IMR-90 (cell line): ENCODE data around the gene TBC1D1.

Source experiments
- BHLHE40 ChIP-seq: fragments of 150-350 bp; IDR thresholded peaks from 2 replicates; pipeline ENCODE4 v1.6.1; 2016; ENCODE audit warnings: mild to moderate bottlenecking, low read depth, low read length
- CEBPB ChIP-seq: IDR thresholded peaks from 2 replicates; pipeline ENCODE4 v1.6.1; 2012; ENCODE audit warnings: low read depth, low read length, improper control_type of control experiment
- CHD1 ChIP-seq: IDR thresholded peaks from 2 replicates; pipeline ENCODE4 v1.6.1; 2012; ENCODE audit warnings: low read depth, low read length, improper control_type of control experiment
- MAFK ChIP-seq: IDR thresholded peaks from 2 replicates; pipeline ENCODE4 v1.6.1; 2012; ENCODE audit warnings: low read depth, low read length, improper control_type of control experiment
- MAZ ChIP-seq: IDR thresholded peaks from 2 replicates; pipeline ENCODE4 v1.6.1; 2012; ENCODE audit warnings: low read depth, mild to moderate bottlenecking, low read length, improper control_type of control experiment, moderate library complexity, borderline replicate concordance
- MXI1 ChIP-seq: IDR thresholded peaks from 2 replicates; pipeline ENCODE4 v1.6.1; 2012; ENCODE audit warnings: low read depth, mild to moderate bottlenecking, low read length, moderate library complexity, borderline replicate concordance
- POLR2A ChIP-seq: IDR thresholded peaks from 2 replicates; pipeline ENCODE4 v1.6.1; 2012; ENCODE audit warnings: mild to moderate bottlenecking, low read depth, low read length
- RAD21 ChIP-seq: IDR thresholded peaks from 2 replicates; pipeline ENCODE4 v1.6.1; 2012; ENCODE audit warnings: low read length, improper control_type of control experiment
- SMC3 ChIP-seq: fragments of 150-350 bp; IDR thresholded peaks from 2 replicates; pipeline ENCODE4 v1.6.1; 2016; ENCODE audit warnings: low read depth, mild to moderate bottlenecking, antibody characterized with exemption, low read length, moderate library complexity
- TF ChIP-seq, protein P1 (sequence below): conservative IDR thresholded peaks from 2 replicates; pipeline ENCODE4 v1.5.1; 2012; ENCODE audit warnings: mild to moderate bottlenecking, low read depth, low read length, improper control_type of control experiment
- TF ChIP-seq, protein P2 (sequence below): fragments of 150-350 bp; IDR thresholded peaks from 2 replicates; pipeline ENCODE4 v1.6.1; 2017; ENCODE audit warnings: mild to moderate bottlenecking, antibody characterized with exemption, low read length, low read depth

DNA sequence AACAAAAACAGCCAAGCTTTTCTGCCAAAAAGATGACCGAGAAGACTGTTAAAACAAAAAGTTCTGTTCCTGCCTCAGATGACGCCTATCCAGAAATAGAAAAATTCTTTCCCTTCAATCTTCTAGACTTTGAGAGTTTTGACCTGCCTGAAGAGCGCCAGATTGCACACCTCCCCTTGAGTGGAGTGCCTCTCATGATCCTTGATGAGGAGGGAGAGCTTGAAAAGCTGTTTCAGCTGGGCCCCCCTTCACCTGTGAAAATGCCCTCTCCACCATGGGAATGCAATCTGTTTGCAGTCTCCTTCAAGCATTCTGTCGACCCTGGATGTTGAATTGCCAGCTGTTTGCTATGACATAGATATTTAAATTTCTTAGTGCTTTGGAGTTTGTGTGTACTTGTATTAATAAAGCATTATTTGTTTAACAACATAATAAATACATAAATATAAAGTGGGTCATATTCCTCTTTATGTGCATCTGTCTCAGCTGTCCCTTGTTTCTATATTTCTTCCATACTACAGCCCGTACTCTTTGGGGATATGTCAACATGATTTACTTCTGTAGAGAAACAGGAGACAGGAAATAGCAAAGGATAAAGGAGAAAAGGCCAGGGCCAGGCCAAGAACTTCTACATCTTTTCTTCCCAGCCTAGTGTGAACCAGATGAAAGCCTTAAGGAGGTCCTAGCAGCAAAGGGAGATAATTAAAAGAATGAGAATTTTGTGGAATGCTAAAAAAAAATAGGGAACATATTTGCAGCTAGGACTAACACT lies 70.0 kb downstream of the TBC1D1 start:
- TF ChIP-seq, protein P1, sequence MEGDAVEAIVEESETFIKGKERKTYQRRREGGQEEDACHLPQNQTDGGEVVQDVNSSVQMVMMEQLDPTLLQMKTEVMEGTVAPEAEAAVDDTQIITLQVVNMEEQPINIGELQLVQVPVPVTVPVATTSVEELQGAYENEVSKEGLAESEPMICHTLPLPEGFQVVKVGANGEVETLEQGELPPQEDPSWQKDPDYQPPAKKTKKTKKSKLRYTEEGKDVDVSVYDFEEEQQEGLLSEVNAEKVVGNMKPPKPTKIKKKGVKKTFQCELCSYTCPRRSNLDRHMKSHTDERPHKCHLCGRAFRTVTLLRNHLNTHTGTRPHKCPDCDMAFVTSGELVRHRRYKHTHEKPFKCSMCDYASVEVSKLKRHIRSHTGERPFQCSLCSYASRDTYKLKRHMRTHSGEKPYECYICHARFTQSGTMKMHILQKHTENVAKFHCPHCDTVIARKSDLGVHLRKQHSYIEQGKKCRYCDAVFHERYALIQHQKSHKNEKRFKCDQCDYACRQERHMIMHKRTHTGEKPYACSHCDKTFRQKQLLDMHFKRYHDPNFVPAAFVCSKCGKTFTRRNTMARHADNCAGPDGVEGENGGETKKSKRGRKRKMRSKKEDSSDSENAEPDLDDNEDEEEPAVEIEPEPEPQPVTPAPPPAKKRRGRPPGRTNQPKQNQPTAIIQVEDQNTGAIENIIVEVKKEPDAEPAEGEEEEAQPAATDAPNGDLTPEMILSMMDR: no peak
- TF ChIP-seq BHLHE40 (no peak), CEBPB (no peak), POLR2A (no peak), MAFK (no peak), RAD21 (no peak), SMC3 (no peak), MAZ (no peak), CHD1 (no peak), MXI1 (no peak)
- TF ChIP-seq, protein P2, sequence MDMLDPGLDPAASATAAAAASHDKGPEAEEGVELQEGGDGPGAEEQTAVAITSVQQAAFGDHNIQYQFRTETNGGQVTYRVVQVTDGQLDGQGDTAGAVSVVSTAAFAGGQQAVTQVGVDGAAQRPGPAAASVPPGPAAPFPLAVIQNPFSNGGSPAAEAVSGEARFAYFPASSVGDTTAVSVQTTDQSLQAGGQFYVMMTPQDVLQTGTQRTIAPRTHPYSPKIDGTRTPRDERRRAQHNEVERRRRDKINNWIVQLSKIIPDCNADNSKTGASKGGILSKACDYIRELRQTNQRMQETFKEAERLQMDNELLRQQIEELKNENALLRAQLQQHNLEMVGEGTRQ: no peak
